IMR-90 (cell line): Measurements from ENCODE around the gene DOCK9. TPM values are rescaled to one million over a fixed set of nuclear protein-coding genes. Genes with fewer than 3 reads are reported as not detected.

Experiments used
- ATAC-seq: fragments of 200-7000 bp; cut with Tn5 transposase; 2 replicates; pipeline ENCODE4 v1.9.1; 2020; ENCODE audit warnings: low read depth, mild to moderate bottlenecking, moderate library complexity
- BruUV-seq: library from RNA; stranded (reverse); fragments of 400-500 nt; replicated peaks from 2 replicates; lab custom pipeline; 2021; lab: Mats Ljungman, UMichigan
- CTCF ChIA-PET: fragments of 300-600 bp; formaldehyde crosslinking; extraction: SDS; loops from one replicate; lab custom pipeline; 2021; ENCODE audit warnings: antibody characterized with exemption; lab: Yijun Ruan, JAX
- POLR2A ChIA-PET: fragments of 300-600 bp; sonication (Branson Sonifier 250); formaldehyde crosslinking; loops from one replicate; lab custom pipeline; 2022; ENCODE audit warnings: antibody characterized with exemption; ENCODE audit not compliant: unreplicated experiment; lab: Charles Lee
- DNase-seq: peaks from one replicate; pipeline ENCODE4 v3.0.0; 2013
- H2AFZ ChIP-seq: replicated peaks from 2 replicates; pipeline ENCODE3; 2013; ENCODE audit warnings: low read length, mild to moderate bottlenecking; ENCODE audit not compliant: poor library complexity
- H2AK5ac ChIP-seq: 2 replicates; pipeline ENCODE4 v1.6.1; 2013; ENCODE audit warnings: low read depth, low read length, inconsistent platforms
- H2AK9ac ChIP-seq: replicated peaks from 2 replicates; pipeline ENCODE3; 2013; ENCODE audit warnings: mild to moderate bottlenecking, low read depth, low read length, moderate library complexity; ENCODE audit not compliant: poor library complexity
- H2BK120ac ChIP-seq: 2 replicates; pipeline ENCODE4 v1.6.1; 2013; ENCODE audit warnings: low read depth, low read length, inconsistent platforms
- H2BK15ac ChIP-seq: 3 replicates; pipeline ENCODE4 v1.6.1; 2013; ENCODE audit warnings: low read depth, low read length, inconsistent platforms
- H2BK20ac ChIP-seq: 2 replicates; pipeline ENCODE4 v1.6.1; 2013; ENCODE audit warnings: low read depth, mild to moderate bottlenecking, inconsistent platforms, low read length, moderate library complexity
- H2BK5ac ChIP-seq: 2 replicates; pipeline ENCODE4 v1.6.1; 2013; ENCODE audit warnings: mild to moderate bottlenecking, low read depth, low read length, inconsistent platforms; ENCODE audit not compliant: poor library complexity, severe bottlenecking
- H3K14ac ChIP-seq: replicated peaks from 2 replicates; pipeline ENCODE4 v1.6.1; 2013; ENCODE audit warnings: low read depth, low read length, inconsistent platforms
- H3K18ac ChIP-seq: 2 replicates; pipeline ENCODE4 v1.6.1; 2013; ENCODE audit warnings: low read depth, low read length, control low read depth
- H3K23ac ChIP-seq: 2 replicates; pipeline ENCODE4 v1.6.1; 2013; ENCODE audit warnings: low read depth, low read length, inconsistent platforms
- H3K27ac ChIP-seq: 2 replicates; pipeline ENCODE4 v1.5.1; 2013; ENCODE audit warnings: mild to moderate bottlenecking, control low read depth, low read length; ENCODE audit not compliant: insufficient read depth
- H3K27me3 ChIP-seq: 2 replicates; pipeline ENCODE4 v1.6.1; 2013; ENCODE audit warnings: low read length; ENCODE audit not compliant: control insufficient read depth, insufficient read depth
- H3K36me3 ChIP-seq: 2 replicates; pipeline ENCODE4 v1.6.1; 2013; ENCODE audit warnings: low read length, mixed read lengths; ENCODE audit not compliant: control insufficient read depth, insufficient read depth
- H3K4ac ChIP-seq: 2 replicates; pipeline ENCODE4 v1.6.1; 2013; ENCODE audit warnings: low read depth, low read length, inconsistent platforms
- H3K4me1 ChIP-seq: 2 replicates; pipeline ENCODE4 v1.6.1; 2013; ENCODE audit warnings: low read length, mixed read lengths; ENCODE audit not compliant: control insufficient read depth, insufficient read depth
- H3K4me2 ChIP-seq: 2 replicates; pipeline ENCODE4 v1.6.1; 2013; ENCODE audit warnings: low read depth, mild to moderate bottlenecking, control low read depth, low read length, moderate library complexity
- H3K4me3 ChIP-seq: 2 replicates; pipeline ENCODE4 v1.5.1; 2013; ENCODE audit warnings: low read depth, mild to moderate bottlenecking, control low read depth, low read length, moderate library complexity; ENCODE audit not compliant: insufficient read depth
- H3K56ac ChIP-seq: 2 replicates; pipeline ENCODE4 v1.6.1; 2013; ENCODE audit warnings: low read length, inconsistent platforms; ENCODE audit not compliant: insufficient read depth; ENCODE audit errors: extremely low read depth
- H3K79me1 ChIP-seq, 2 experiments: 2 replicates each; pipeline ENCODE4 v1.6.1; 2013; ENCODE audit warnings: low read length in 2 of 2, inconsistent platforms in 1 of 2, low read depth in 1 of 2
- H3K9ac ChIP-seq: 2 replicates; pipeline ENCODE4 v1.6.1; 2013; ENCODE audit warnings: low read depth, low read length, control low read depth
- H3K9me1 ChIP-seq: 2 replicates; pipeline ENCODE4 v1.6.1; 2013; ENCODE audit warnings: low read length, inconsistent platforms; ENCODE audit not compliant: insufficient read depth
- H3K9me3 ChIP-seq: 2 replicates; pipeline ENCODE4 v1.6.1; 2013; ENCODE audit warnings: low read length; ENCODE audit not compliant: control insufficient read depth, insufficient read depth
- H4K20me1 ChIP-seq: 2 replicates; pipeline ENCODE4 v1.6.1; 2013; ENCODE audit warnings: low read length, inconsistent platforms; ENCODE audit not compliant: insufficient read depth
- H4K5ac ChIP-seq: 2 replicates; pipeline ENCODE4 v1.6.1; 2013; ENCODE audit warnings: mild to moderate bottlenecking, low read depth, low read length, control low read depth
- H4K8ac ChIP-seq, 2 experiments: 2 replicates each; pipeline ENCODE4 v1.6.1; 2013; ENCODE audit warnings: low read depth in 2 of 2, low read length in 2 of 2, control low read depth in 1 of 2, inconsistent platforms in 1 of 2
- H4K91ac ChIP-seq: 2 replicates; pipeline ENCODE4 v1.6.1; 2013; ENCODE audit warnings: low read depth, low read length, inconsistent platforms; ENCODE audit not compliant: insufficient read depth
- BHLHE40 ChIP-seq: fragments of 150-350 bp; IDR thresholded peaks from 2 replicates; pipeline ENCODE4 v1.6.1; 2016; ENCODE audit warnings: mild to moderate bottlenecking, low read depth, low read length
- CEBPB ChIP-seq: IDR thresholded peaks from 2 replicates; pipeline ENCODE4 v1.6.1; 2012; ENCODE audit warnings: low read depth, low read length, improper control_type of control experiment
- CHD1 ChIP-seq: IDR thresholded peaks from 2 replicates; pipeline ENCODE4 v1.6.1; 2012; ENCODE audit warnings: low read depth, low read length, improper control_type of control experiment
- MXI1 ChIP-seq: IDR thresholded peaks from 2 replicates; pipeline ENCODE4 v1.6.1; 2012; ENCODE audit warnings: low read depth, mild to moderate bottlenecking, low read length, moderate library complexity, borderline replicate concordance
- POLR2A ChIP-seq: IDR thresholded peaks from 2 replicates; pipeline ENCODE4 v1.6.1; 2012; ENCODE audit warnings: mild to moderate bottlenecking, low read depth, low read length
- RAD21 ChIP-seq: IDR thresholded peaks from 2 replicates; pipeline ENCODE4 v1.6.1; 2012; ENCODE audit warnings: low read length, improper control_type of control experiment
- RCOR1 ChIP-seq: IDR thresholded peaks from 2 replicates; pipeline ENCODE4 v1.6.1; 2012; ENCODE audit warnings: mild to moderate bottlenecking, low read length, improper control_type of control experiment; ENCODE audit not compliant: insufficient replicate concordance
- WGBS, 2 experiments: methylation state at CpG; one replicate each; pipeline versions ENCODE4 v1.1.5 to v1.1.7; 2013; ENCODE audit warnings: missing lambda C conversion rate in 2 of 2; ENCODE audit not compliant: insufficient read length in 1 of 2; ENCODE audit errors: extremely low coverage in 2 of 2; 5-methylcytosine and 5-hydroxymethylcytosine counted together
- dilution Hi-C: fragments of 300-500 bp; cut with HindIII; formaldehyde crosslinking; loops from one replicate; pipeline ENCODE4 v1.14.3; 2018; ENCODE audit warnings: low sequenced_read_pairs; ENCODE audit not compliant: unreplicated experiment
- in situ Hi-C: fragments of 300-500 bp; cut with MboI; formaldehyde crosslinking; loops from 3 replicates; pipeline ENCODE4 v1.14.3; 2019; ENCODE audit warnings: low sequenced_read_pairs, inconsistent platforms, mixed read lengths
- intact Hi-C: fragments of 100-400 bp; cut with micrococcal nuclease; formaldehyde crosslinking; loops from 2 replicates; pipeline ENCODE4 v1.10.0; 2022
- polyA plus RNA-seq, 3 experiments: library from polyadenylated mRNA; depleted of rRNA; stranded (reverse); fragments of >200 nt; gene quantifications; 2 replicates each; pipeline ENCODE4 v1.2.3, GENCODE V29; 2012; ENCODE audit warnings: low replicate concordance in 1 of 3
- total RNA-seq: library from RNA; depleted of rRNA; stranded (reverse); fragments of >200 nt; gene quantifications from 2 replicates; pipeline ENCODE4 v1.2.3, GENCODE V29; 2012

The DOCK9 gene
- total and polyA plus RNA-seq, 2 of the 4 experiments (the other 2 are of a cell fraction) = 4.8 to 7.2 TPM

GRCh38 chr13:98998831-98999638, 21.2 kb upstream of the DOCK9 start:
- H3K27me3 ChIP-seq = peaks cover 9% of the 10 kb centered on the region; the same call in 1 of the 2 replicates
- H3K4me2 ChIP-seq = no peak overlapping the region
- H4K20me1 ChIP-seq = no peaks in the 10 kb centered on the region
- WGBS, 2 experiments = no CpG with 5 or more reads among the region's 8 CpGs
- CTCF ChIA-PET = no interaction called here
- no peak overlapping the region for H2AK9ac ChIP-seq
- no peak overlapping the region for H2AK5ac ChIP-seq
- H3K36me3 ChIP-seq = no peaks in the 10 kb centered on the region
- H4K5ac ChIP-seq = no peak overlapping the region
- H3K4me3 ChIP-seq = no peak overlapping the region
- TF ChIP-seq CEBPB (no peak), POLR2A (no peak), RCOR1 (no peak), CHD1 (no peak), MXI1 (no peak), RAD21 (no peak), BHLHE40 (no peak)
- H3K4ac ChIP-seq = no peak overlapping the region
- no peak overlapping the region for H3K18ac ChIP-seq
- H2BK120ac ChIP-seq = no peak overlapping the region
- BruUV-seq = no TSS peak
- H2BK5ac ChIP-seq = no peak overlapping the region
- H2AFZ ChIP-seq = no peak overlapping the region
- dilution Hi-C loops (no loop called here), intact Hi-C loops (no loop called here), in situ Hi-C loops (no loop called here)
- peaks cover 0 to 13% of the 10 kb centered on the region in 2 experiments; a peak in 2 of 4 replicates for H3K79me1 ChIP-seq
- H4K8ac ChIP-seq = no peak overlapping the region
- ATAC-seq (no peak), DNase-seq (no peak)
- no peak overlapping the region for H3K56ac ChIP-seq
- no peak overlapping the region for H4K91ac ChIP-seq
- H3K9me3 ChIP-seq = no peaks in the 10 kb centered on the region
- peaks cover 12% of the 10 kb centered on the region; the same call in 1 of the 2 replicates for H3K9me1 ChIP-seq
- no peak overlapping the region; the same call in 1 of the 2 replicates for H3K14ac ChIP-seq
- no peak overlapping the region for H3K9ac ChIP-seq
- H3K4me1 ChIP-seq = no peaks in the 10 kb centered on the region
- no peak overlapping the region for H2BK15ac ChIP-seq
- peak overlapping the region; percentile 63; the same call in 1 of the 2 replicates for H3K23ac ChIP-seq
- POLR2A ChIA-PET = no interaction called here
- H3K27ac ChIP-seq = no peak overlapping the region
- no peak overlapping the region for H2BK20ac ChIP-seq
